CD4-positive, alpha-beta T cell treated with Interleukin-15 for 4 hours (primary cell): ENCODE measurements around the gene HEPHL1.

Experiments used
- DNase-seq: peaks from one replicate; pipeline ENCODE4 v3.0.0-alpha.2; 2020; ENCODE audit warnings: low spot score

The HEPHL1 gene

DNA sequence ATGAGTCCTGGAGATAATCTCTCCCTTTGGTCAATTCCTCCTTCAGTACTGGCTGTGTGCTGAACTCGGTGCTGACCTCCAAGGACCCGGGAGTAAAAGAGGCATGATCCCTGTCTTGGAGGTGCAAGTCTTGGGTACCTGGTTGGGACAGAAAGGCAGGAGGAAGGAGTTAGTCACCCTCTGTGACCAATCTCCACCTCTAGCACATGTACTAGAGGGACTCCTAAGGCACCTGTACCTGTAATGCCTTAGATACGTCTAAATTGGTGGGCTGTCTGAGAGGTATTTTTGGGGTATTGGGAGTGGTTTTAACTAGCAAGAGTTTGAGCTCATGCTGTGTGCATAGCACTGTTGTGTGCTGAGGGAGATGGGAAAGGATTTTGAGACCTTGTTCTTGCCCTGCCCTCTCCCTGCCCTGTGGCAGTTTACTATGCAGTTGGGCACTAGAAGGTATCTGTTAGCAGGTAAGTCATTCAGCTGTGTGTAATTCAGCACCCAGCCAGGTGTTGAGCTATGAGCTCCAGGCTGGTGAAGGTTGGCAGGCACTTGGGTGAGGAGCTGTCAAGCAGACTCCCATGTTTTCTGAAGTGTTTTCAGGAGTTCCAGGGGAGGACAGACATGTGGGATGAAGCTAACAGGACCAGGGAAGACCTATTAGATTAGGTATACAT is 110.0 kb downstream of the HEPHL1 start:
- no peak for DNase-seq

- no peak for DNase-seq
Observed at GRCh38 chr11:94131718-94132115, 110.6 kb downstream of the HEPHL1 start.

GRCh38 chr11:94132152-94132558 is 111.0 kb downstream of the HEPHL1 start:
- no peak for DNase-seq

DNA sequence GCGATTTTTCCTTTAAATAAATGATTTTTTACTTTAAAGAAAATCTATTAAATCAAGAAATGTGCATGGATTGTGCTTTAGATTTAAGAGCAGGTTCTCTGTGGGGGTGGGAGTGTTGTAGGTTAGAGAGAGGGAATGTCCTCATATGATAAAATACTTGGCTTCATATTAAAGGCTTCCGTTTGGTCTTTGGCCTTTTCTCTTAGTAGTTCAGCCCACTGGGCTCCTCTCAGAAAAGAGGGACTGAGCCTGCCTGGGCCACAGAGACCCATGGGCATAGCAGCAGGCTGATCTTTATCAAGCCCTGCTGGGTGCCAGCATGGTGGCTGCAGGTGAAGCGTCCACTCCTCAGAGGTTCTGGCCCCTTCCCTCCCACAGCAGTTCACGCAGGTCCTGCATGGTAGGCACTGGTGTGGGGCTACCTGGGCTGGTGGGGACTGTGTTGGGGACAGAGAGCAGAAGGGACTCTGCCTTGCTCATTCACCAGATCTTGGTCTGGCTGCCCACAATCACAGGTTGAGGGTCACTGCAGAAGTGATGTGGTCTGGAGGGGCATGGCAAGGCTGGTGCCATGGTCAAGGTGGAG is 111.8 kb downstream of the HEPHL1 start:
- DNase-seq = no peak

GRCh38 chr11:94133752-94134151 is 112.6 kb downstream of the HEPHL1 start:
- no peak for DNase-seq

DNA sequence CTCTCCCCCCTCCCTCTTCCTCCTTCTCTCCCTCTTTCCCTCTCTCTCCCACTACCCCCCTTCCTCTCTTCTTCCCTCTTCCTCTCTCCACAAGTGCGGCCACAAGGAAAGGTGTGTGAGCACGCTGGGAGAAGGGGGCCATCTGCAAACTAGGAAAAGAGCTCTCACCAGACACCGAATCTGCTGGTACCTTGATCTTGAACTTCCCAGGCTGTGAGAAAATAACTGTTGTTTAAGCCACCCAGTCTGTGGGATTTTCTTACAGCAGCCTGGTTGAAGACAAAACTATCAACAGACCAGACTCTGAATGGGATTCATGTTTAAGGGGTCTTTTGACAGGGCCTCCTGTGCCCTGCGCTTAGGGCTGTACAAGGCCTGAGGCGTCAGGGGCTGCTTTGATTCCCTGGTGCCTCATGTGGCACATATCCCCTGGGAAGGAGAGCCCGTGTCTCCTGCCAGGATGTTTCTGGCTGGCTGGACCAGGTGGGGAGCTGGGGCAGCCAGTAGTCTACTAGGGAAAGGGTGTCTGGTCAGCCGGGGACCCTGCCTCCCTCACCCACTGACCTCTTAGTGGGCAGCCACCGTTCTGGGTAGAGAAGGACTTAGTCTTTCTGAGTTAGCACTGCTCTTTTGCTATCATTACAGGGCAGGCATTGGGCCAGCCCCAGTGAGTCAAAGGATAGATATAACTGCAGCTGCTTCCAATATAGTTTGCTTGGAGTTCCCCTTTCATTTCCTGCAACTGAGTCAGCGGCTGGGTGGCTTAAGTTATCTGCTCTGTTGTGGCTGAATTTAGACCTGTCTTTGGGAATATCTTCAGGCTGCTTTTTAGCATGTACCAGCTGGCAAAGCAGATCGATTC is 113.7 kb downstream of the HEPHL1 start:
- DNase-seq = no peak

DNA sequence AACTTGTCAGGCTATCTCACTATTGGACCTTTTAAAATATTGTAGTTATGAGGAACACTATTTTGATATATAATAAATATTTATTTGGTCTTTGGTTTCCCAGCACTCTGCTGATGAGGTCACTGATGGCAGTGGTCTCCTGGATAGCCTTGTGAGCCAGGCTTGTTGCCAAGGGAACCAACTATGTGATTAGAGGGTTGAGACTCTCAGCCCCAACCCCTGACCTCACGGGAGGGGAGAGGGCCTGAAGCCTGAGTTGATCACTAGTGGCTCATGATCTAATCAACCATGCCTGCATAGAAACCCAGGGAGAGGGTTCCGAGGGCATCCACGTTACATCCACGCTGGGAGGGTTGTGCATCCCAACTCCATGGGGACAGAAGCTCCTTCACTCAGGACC is 118.3 kb downstream of the HEPHL1 start:
- no peak for DNase-seq

- no peak for DNase-seq
Observed at GRCh38 chr11:94140154-94140655, 119.1 kb downstream of the HEPHL1 start.

DNA sequence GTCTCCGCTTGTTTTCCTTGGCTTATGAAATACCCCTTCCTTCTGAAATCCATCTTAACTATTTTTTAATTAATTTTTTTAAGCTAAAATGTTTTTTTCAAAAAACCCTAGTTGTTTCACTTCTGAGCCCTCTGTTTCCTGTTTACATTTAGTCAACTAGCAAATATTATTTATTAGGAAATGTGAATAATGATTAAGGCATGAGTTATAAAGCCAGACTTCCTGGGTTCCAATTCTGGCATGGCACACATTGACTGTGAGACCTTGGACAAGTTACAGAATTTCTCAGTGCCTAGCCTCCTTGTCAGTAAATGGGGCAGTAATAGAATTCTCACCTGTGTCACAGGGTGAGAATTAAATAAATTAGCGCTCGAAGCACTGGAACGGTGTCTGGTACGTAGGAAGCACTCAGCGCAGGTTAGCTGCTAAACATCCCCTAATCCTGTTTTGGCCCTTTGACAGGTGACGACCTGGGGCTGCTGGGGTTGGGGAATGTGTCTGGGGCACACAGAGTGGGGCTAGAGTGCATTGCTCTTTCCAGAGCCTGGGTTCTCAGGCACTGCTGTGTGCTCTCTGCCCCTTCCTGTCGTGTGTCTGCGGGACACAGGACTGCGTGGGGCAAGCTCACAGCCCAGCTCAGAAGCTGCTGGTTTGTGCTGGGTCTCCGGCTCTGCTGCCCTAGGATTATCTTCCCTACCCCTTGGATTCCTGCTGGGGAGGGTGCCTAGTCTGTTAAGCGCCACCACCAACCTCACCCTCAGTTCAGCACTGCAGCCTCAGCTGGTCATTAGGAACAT is 120.6 kb downstream of the HEPHL1 start:
- no peak for DNase-seq

- DNase-seq = no peak
Observed at GRCh38 chr11:94142308-94143281, 121.4 kb downstream of the HEPHL1 start.

GRCh38 chr11:94144216-94144615 is 123.1 kb downstream of the HEPHL1 start:
- DNase-seq = no peak

- DNase-seq = no peak
Observed at GRCh38 chr11:94144664-94145063, 123.5 kb downstream of the HEPHL1 start.

DNA sequence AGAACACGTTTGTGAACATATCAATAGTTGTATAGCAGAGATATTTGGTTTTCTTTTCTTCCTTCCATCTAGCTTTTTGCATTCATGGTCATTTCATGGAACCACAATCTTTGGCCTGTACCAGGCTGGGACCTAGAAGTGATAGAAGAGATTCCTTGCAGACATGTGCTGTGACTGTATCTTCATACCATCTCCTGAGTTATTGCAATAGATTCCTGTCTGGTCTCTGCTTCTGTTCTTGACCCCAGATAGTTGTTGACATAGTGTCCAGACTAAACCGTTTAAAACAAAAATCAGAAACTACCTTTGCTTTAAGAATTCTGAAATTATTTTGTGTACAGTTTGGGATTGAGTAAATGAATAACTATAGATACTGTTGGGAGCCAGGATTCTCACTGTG is 124.3 kb downstream of the HEPHL1 start:
- DNase-seq = no peak

DNA sequence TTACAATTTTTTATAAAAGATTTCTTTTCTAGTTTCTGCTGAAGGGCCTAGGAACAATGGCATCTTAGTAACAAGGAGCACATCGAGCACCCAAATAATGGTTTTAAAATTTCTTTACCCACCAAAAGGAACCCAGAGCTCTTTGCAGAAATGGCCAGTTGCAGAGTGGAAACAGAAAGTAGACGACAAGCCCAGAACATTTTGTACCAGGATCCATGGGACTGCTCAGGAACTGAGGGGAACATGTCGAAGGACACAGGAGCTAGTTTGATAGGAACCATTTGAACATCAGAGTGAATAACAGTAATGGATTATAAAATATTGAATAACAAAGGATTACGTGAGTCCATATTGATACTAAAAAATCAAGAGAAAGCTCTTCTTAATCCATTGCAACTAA is 124.8 kb downstream of the HEPHL1 start:
- DNase-seq = no peak

- DNase-seq = no peak
Observed at GRCh38 chr11:94147433-94147845, 126.3 kb downstream of the HEPHL1 start.

- DNase-seq = no peak
Observed at GRCh38 chr11:94148189-94148588, 127.0 kb downstream of the HEPHL1 start.

DNA sequence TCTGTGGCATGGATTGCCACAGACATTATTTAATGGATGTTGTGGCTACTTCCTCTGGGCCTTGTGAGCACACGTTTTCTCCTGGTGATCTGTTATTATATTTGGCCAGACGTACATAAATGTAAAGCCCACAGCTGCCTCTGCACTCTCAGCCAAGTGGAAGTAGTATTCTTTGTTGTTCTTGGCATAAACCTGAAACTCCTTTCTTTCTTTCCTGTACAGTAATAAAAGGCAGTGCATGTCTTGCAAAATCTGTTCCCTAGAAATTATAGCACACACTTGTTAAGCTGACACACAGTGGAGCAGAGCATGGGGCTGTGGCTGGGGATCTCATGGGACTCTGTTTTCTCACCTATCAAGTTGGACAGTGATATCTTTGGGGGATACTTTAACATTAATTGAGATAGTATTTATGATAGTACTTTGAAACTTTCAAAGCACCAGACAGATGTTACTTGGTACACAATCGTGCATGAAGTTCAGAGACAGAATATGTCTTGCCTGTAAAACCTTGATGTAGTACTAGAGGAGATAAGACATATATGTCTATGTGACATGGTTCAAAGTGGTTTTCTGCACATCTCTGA is 128.4 kb downstream of the HEPHL1 start:
- DNase-seq = no peak

- no peak for DNase-seq
Observed at GRCh38 chr11:94150056-94150455, 128.9 kb downstream of the HEPHL1 start.

GRCh38 chr11:94150704-94151685 is 129.8 kb downstream of the HEPHL1 start:
- no peak for DNase-seq
